Immature natural killer cell (primary cell): Measurements from ENCODE around the gene GRB10. TPM values are rescaled to one million over a fixed set of nuclear protein-coding genes. Genes with fewer than 3 reads are reported as not detected.
"Not testable (repeated sequence)": the region's sequence is repeated elsewhere in the genome, so short reads cannot be mapped to it uniquely, and the experiment has no call there.

Experiments
- DNase-seq, 3 donors: peaks; one replicate each; pipeline ENCODE4 v3.0.0; 2022; ENCODE audit warnings: mixed read lengths in 1 of 3
- H3K27ac Mint-ChIP-seq, 6 donors: one replicate each; pipeline ENCODE4 v1.8.0; 2020; ENCODE audit warnings: mixed read lengths in 6 of 6, mild to moderate bottlenecking in 5 of 6, inconsistent platforms in 4 of 6, moderate library complexity in 3 of 6
- H3K27me3 Mint-ChIP-seq, 3 donors: one replicate each; pipeline ENCODE4 v1.8.0; 2020 to 2021; ENCODE audit warnings: low read depth in 3 of 3, mild to moderate bottlenecking in 3 of 3, mixed read lengths in 3 of 3, moderate library complexity in 3 of 3, inconsistent platforms in 1 of 3
- H3K36me3 Mint-ChIP-seq, 3 donors: one replicate each; pipeline ENCODE4 v1.8.0; 2020; ENCODE audit warnings: mixed read lengths in 3 of 3, inconsistent platforms in 2 of 3, mild to moderate bottlenecking in 2 of 3
- H3K4me1 Mint-ChIP-seq, 2 donors: one replicate each; pipeline ENCODE4 v1.8.0; 2020; ENCODE audit warnings: inconsistent platforms in 2 of 2, mild to moderate bottlenecking in 2 of 2, mixed read lengths in 2 of 2, moderate library complexity in 1 of 2
- H3K4me3 Mint-ChIP-seq, 5 donors: one replicate each; pipeline ENCODE4 v1.8.0; 2020; ENCODE audit warnings: mild to moderate bottlenecking in 5 of 5, mixed read lengths in 5 of 5, inconsistent platforms in 3 of 5, moderate library complexity in 3 of 5
- H3K9me3 Mint-ChIP-seq, 6 donors: one replicate each; pipeline ENCODE4 v1.8.0; 2020; ENCODE audit warnings: mild to moderate bottlenecking in 6 of 6, mixed read lengths in 6 of 6, inconsistent platforms in 4 of 6, moderate library complexity in 3 of 6
- polyA plus RNA-seq, 3 donors: library from polyadenylated mRNA; unstranded; fragments of 300-500 nt; fragmentation: Illumina TruSeq; gene quantifications; one replicate each; pipeline ENCODE4 v1.2.3, GENCODE V29; 2021

The GRB10 gene
- polyA plus RNA-seq, 3 donors from 2014 or later, result not detected

DNA sequence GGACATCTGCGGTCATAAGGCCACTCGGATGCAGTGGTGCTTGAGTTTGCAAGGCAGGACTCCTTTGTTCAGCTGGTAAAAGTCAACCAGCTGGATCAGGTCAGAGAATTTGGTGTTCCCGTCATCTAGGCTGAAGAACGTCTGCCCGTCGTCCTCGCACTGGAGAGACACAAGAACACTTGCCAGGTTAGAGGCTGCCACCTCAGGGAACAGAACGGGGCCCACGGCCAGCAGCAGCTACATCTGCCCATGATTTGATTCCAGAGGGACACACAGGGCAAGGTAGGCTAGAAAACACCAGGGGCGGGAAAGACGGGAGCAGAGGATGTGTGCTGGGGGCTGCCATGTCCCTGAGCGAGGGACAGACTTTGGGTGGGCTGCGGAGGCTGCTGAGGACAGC is 189.8 kb downstream of the GRB10 start:
- no peak overlapping the region for H3K4me3 Mint-ChIP-seq

DNA sequence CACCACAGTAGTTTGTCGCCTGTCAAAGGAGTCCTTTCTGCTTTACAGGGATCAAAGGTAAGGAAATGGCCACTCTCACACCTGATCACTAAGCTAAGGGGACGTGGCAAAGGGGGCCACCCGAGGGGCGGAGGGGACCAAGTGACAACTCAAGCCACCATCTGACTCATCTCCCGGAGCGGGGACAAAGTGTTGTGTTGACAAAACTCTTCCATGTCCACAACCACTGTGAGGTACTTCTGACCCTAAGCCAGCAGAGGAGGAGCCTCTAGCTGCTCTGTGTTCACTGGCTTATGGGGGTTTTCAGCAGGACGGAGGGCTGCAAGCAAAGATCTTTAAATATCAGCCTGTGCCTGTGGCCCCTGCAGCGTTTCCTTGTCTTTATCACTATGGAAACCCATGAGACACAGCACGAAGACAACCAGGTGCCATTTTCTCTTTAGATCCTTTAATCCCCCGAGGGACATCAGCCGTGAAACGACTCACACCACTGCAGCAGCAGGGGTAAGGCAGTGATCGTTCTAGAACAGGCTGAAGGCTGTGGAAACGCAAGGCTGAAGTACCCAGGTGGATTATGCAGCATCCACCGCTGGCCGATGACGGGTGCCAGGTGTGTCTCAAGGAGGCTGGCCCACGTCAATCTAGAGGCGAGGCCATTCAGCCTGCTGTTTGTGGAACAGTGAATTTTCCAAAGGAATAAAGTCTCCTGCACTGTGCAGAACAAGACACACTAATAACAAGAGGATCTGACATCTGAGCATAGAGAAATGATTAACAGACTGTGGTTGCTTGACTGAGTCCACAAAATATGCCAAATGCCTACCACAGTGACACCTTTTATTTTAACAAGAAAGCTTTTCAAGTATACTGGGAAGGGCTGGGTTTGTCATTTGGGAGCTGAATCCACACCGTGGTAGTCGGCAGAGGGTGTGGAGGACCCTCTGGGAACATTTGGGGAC is 190.9 kb downstream of the GRB10 start:
- DNase-seq, result no peak
- peaks cover 5 to 16% (median 7%) of the 10 kb centered on the region in 3 donors for H3K27me3 Mint-ChIP-seq
- H3K27ac Mint-ChIP-seq, result no peak overlapping the region
- no peak overlapping the region for H3K4me3 Mint-ChIP-seq
- no peaks in the 10 kb centered on the region for H3K36me3 Mint-ChIP-seq
- no peaks in the 10 kb centered on the region for H3K9me3 Mint-ChIP-seq
- no peaks in the 10 kb centered on the region for H3K4me1 Mint-ChIP-seq

More for the DNA sequence above, 189.8 kb downstream of the GRB10 start:
- Mint-ChIP-seq H3K9me3 (no peaks in the 10 kb centered on the region), H3K27ac (no peak overlapping the region), H3K36me3 (no peaks in the 10 kb centered on the region), H3K4me1 (no peaks in the 10 kb centered on the region), H3K27me3 (peaks cover 4 to 16% (median 5%) of the 10 kb centered on the region in 3 donors)
- no peak for DNase-seq

DNA sequence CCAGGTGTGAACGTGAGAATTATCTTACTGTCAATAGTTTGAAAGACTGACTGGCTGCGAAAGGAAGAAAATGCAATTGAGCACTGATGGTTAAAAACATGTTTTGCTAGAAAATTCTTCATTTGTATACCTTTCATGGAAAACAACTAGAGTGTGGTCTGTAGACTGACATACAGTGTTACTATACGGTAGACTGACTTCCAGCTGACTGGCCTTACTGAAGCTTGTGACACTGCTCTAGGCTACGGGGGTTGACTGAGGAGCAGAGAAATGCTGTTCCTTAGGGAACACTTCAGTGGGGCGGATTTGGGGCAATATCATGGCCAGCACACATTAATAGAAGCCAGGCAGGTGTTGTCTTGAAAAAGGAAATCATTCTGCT is 191.6 kb downstream of the GRB10 start:
- Mint-ChIP-seq H3K4me1 (no peaks in the 10 kb centered on the region), H3K4me3 (no peak overlapping the region), H3K9me3 (no peaks in the 10 kb centered on the region), H3K36me3 (no peaks in the 10 kb centered on the region), H3K27ac (no peak overlapping the region), H3K27me3 (peaks cover 5 to 16% (median 9%) of the 10 kb centered on the region in 3 donors)
- no peak for DNase-seq

DNA sequence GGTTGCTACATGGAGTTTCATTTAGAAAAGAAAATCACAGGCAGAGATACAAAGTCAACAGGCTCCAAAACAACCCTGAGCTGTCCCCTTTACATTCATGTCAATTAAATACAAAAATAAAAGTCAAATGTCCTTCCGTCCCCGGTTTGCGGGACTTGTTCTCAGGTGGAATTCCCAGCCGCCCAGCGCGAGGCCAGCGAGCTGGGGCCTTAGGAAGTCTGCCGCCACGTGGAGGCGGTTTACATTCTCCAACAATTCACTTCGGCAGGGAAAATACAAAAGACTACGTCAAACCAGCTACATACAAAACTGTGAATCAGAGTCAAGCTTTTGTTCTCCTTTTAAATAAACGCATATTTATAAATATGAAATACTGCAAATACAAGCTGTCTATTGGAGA is 192.2 kb downstream of the GRB10 start:
- Mint-ChIP-seq H3K27ac (no peak overlapping the region), H3K36me3 (no peaks in the 10 kb centered on the region), H3K4me1 (no peaks in the 10 kb centered on the region), H3K27me3 (peaks cover 5 to 13% (median 9%) of the 10 kb centered on the region in 3 donors), H3K9me3 (no peaks in the 10 kb centered on the region), H3K4me3 (no peak overlapping the region)
- DNase-seq, result no peak

DNA sequence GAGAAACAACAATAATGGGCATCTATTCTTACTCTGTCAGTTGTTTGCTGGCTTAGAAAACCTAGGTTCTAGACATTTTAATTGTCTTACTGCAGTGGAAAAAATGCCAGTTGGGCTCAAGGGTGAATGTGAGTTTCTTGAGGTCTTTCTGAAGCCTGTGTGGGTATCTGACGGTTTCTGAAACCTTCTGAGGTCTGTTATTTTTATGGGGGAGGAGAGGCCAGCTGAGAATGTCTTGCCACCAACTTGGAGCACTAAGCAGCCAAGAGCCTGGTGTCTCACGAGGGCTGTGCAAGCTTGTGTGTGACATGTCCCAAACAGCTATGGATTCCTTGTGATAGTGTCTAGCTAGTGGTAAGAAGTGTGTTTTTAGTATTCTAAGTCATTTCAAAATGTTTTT is 193.3 kb downstream of the GRB10 start:
- Mint-ChIP-seq H3K4me3 (no peak overlapping the region), H3K9me3 (no peaks in the 10 kb centered on the region)

DNA sequence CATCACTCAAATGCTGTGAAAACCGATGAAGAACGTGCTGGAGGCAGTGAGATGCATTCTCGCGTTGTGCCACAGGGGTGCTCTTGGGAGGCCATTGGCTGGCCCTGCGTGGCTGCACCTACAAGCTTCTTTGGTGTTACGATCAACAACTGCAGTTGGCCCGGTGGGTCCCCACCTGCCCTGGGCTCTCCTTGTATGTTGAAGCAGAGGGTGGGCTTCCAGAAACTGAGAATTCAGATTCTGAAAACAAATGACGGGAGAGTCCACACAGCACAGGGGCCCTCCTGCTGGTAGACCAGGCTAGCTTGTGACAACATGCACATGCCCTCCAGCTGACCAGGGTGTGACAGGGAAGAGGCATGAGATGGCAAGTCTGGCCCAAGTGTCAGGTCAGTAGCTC is 193.8 kb downstream of the GRB10 start:
- Mint-ChIP-seq H3K9me3 (peaks cover 0 to 2% (median under 1%) of the 10 kb centered on the region in 6 donors), H3K27ac (no peak overlapping the region), H3K27me3 (peaks cover 5 to 9% (median 8%) of the 10 kb centered on the region in 3 donors)

More for the DNA sequence above, 193.3 kb downstream of the GRB10 start:
- H3K27me3 Mint-ChIP-seq, result peaks cover 5 to 9% (median 8%) of the 10 kb centered on the region in 3 donors
- no peak overlapping the region for H3K27ac Mint-ChIP-seq
- no peaks in the 10 kb centered on the region for H3K4me1 Mint-ChIP-seq
- no peaks in the 10 kb centered on the region for H3K36me3 Mint-ChIP-seq
- DNase-seq, result no peak

DNA sequence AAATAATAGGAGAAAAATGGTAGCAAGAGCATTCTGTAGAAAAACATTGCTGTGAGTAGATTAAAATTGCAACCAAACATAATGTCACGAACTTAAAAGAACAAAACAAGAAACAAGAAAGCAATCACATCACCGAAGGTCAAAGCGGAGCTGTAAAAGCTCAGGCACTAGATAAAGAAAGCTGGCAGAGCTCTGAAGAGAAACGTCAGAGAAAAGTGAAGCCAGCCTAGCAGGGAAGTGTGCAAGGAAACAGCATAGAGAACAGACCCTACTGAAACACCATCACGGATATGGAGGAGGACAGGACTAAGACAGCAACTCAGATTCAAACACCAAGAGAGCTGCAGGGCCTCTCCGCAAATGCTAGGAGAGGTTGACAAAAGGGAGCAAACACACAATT is 195.0 kb downstream of the GRB10 start:
- no peak overlapping the region for H3K27ac Mint-ChIP-seq
- peaks cover 0 to 4% (median 0%) of the 10 kb centered on the region in 3 donors for H3K36me3 Mint-ChIP-seq
- H3K4me3 Mint-ChIP-seq, result no peak overlapping the region
- no peak for DNase-seq
- peaks cover 5 to 9% (median 9%) of the 10 kb centered on the region in 3 donors for H3K27me3 Mint-ChIP-seq
- no peaks in the 10 kb centered on the region for H3K4me1 Mint-ChIP-seq
- H3K9me3 Mint-ChIP-seq, result peaks cover 6 to 14% (median 11%) of the 10 kb centered on the region in 6 donors

More for the DNA sequence above, 193.8 kb downstream of the GRB10 start:
- Mint-ChIP-seq H3K4me3 (no peak overlapping the region), H3K36me3 (peaks cover 0 to 2% (median 0%) of the 10 kb centered on the region in 3 donors), H3K4me1 (no peaks in the 10 kb centered on the region)
- DNase-seq, result no peak

DNA sequence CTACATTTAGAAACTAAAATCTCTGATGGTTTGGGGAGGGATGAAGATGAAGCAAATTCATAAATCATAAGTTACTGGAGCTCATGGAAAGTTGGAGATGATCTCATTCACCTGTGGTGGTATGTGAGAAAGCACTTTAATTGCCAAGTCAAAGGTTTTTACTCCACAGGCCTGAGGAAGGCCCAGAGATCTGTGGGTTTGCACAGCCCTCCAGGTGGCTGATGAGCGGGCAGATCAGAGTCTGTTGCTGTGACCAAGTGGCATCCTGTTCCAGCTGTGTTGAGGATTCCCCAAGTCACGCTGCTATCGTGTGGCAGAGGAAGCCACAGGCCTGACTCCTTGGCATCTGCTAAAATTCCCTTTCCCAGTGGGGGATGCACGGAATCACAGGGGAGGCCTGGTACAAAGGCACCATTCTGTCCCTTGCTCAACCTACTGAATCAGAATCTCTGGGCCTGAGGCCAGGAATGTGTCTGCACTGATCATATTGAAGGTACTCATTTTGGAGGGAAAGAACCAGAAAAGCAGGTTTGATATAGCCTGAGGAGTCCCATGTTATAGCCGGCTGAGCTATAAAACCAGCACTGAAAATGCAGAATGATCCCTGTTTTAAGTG is 197.8 kb downstream of the GRB10 start:
- H3K36me3 Mint-ChIP-seq, result peaks cover 0 to 4% (median 0%) of the 10 kb centered on the region in 3 donors
- no peak for DNase-seq
- H3K27me3 Mint-ChIP-seq, result peaks cover 4 to 7% (median 5%) of the 10 kb centered on the region in 3 donors
- peaks cover 6 to 19% (median 14%) of the 10 kb centered on the region in 6 donors for H3K9me3 Mint-ChIP-seq
- no peak overlapping the region for H3K27ac Mint-ChIP-seq
- H3K4me3 Mint-ChIP-seq, result no peak overlapping the region
- no peaks in the 10 kb centered on the region for H3K4me1 Mint-ChIP-seq

DNA sequence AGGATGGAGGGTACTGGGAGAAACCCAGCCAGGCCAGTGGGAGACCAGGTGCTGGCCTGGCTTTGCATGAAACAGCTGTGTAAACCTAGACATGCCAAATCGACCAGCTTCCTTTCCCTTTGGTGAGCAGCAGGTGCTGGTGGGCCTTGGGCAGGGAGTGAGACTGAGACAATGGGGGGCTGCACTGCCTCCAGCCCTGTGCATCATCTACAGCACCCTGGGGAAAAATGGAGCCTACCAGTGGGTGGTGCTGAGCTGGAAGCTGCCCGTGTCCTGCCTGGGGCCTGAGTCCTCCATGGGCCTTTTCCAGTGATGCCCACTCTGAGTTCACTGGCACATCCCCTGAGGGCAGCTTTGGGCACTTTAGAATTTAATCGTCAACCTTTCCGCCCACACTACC is 198.3 kb downstream of the GRB10 start:
- Mint-ChIP-seq H3K4me3 (no peak overlapping the region), H3K9me3 (peaks cover 6 to 19% (median 14%) of the 10 kb centered on the region in 6 donors), H3K4me1 (no peaks in the 10 kb centered on the region), H3K36me3 (peaks cover 0 to 4% (median 0%) of the 10 kb centered on the region in 3 donors), H3K27me3 (peaks cover 3 to 7% (median 4%) of the 10 kb centered on the region in 3 donors), H3K27ac (no peak overlapping the region)
- no peak for DNase-seq

DNA sequence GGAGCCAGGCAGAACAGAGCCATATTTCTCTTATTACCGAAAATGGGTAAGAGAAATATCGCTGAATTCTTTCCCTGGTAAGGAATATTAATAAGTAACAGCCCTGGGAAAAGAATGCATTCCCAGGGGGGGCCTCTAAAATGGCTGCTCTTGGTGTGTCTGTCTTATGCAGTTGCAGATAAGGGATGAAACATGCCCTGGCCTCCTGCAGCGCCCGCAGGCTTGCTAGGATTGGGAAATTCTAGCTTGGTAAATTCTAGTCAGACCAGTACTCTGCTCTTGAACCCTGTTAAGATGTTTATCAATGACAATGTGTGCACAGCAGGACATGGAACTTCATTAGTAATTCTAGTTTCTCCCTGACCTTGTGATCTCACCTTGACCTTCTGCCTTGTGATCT is 199.4 kb downstream of the GRB10 start:
- H3K9me3 Mint-ChIP-seq, result peaks cover 6 to 19% (median 14%) of the 10 kb centered on the region in 6 donors
- not testable (repeated sequence) for H3K27me3 Mint-ChIP-seq, H3K36me3 Mint-ChIP-seq, H3K4me1 Mint-ChIP-seq, DNase-seq, H3K27ac Mint-ChIP-seq, H3K4me3 Mint-ChIP-seq

DNA sequence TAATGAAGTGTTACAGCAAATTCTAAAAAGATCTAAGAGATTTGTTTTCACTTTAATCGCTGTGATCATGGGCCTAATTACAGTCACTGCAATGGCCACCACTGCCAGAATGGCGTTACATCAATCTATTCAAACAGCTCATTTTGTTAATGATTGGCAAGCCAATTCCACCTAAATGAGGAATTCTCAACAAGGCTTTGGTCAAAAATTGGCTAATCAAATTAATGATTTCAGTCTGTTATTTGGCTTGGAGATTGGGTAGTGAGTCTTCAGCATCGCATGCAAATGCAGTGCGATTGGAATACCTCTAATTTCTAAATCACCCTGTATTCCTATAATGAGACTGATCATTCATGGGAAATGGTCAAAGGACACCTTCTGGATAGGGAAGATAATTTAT is 200.4 kb downstream of the GRB10 start:
- peaks cover 6 to 25% (median 15%) of the 10 kb centered on the region in 6 donors for H3K9me3 Mint-ChIP-seq
- H3K4me3 Mint-ChIP-seq, result not testable (repeated sequence)

DNA sequence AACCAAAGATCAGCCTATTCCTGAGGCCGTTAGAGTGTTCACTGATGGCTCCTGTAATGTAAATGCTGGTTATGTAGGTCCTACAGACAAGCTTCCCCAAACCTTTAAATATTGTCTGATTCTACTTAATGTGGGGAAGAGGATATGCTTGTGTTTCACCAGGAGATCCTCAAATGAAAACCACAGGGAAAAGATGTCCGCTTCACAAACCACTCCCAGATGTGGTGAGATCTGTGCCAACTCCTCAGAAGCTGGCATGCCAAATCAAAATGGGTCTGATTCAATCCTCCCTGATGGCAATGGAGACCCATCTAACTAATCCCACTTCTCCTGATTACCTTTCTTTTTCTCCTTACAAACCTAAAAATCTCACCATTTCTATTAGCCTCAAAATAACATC is 202.0 kb downstream of the GRB10 start:
- not testable (repeated sequence) for H3K4me1 Mint-ChIP-seq, DNase-seq, H3K27ac Mint-ChIP-seq, H3K36me3 Mint-ChIP-seq, H3K4me3 Mint-ChIP-seq, H3K27me3 Mint-ChIP-seq
- H3K9me3 Mint-ChIP-seq, result peaks cover 6 to 25% (median 15%) of the 10 kb centered on the region in 6 donors

More for the DNA sequence above, 200.4 kb downstream of the GRB10 start:
- H3K4me1 Mint-ChIP-seq, DNase-seq, H3K27ac Mint-ChIP-seq, H3K27me3 Mint-ChIP-seq, H3K36me3 Mint-ChIP-seq: not testable (repeated sequence)

DNA sequence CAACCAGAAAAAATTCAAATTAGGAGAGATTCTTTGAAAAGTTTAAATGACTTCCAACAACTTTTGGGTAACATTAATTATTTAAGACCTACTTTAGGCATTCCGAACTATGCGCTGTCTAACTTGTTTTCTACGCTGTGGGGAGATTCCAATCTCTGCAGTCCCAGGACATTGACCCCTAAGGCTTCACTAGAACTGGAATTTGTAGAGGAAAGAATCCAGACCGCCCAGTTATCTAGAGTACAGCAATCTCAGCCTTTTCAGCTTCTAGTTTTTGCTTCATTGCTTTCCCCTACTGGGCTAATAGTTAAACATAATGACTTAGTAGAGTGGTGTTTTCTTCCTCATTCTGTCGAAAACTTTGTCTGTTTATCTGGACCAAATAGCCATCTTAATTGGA is 202.6 kb downstream of the GRB10 start:
- Mint-ChIP-seq H3K27ac (no peak overlapping the region), H3K27me3 (peaks cover 2 to 9% (median 4%) of the 10 kb centered on the region in 3 donors), H3K4me3 (no peak overlapping the region), H3K4me1 (no peaks in the 10 kb centered on the region), H3K9me3 (peaks cover 6 to 25% (median 15%) of the 10 kb centered on the region in 6 donors), H3K36me3 (peaks cover 0 to 4% (median 0%) of the 10 kb centered on the region in 3 donors)
- DNase-seq, result no peak

DNA sequence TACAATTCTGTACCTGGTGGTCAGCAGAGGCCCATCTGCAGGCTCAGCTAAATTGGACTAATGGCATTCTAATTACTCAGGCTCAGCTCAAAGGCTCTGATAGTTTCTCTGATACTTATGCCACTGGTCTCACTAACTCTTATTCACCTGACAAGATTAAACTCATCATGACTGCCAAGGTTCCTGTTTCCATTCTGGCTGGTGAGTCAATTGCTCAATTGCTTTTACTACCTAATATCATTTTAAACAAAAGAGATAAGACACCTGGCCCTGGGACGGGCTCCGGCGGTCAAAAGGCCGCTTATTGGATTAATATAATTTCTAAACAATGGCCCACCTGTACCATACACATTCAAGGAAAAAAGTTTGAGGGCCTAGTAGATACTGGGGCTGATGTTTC is 204.6 kb downstream of the GRB10 start:
- H3K9me3 Mint-ChIP-seq, result peaks cover 0 to 16% (median 7%) of the 10 kb centered on the region in 6 donors
- DNase-seq, H3K27me3 Mint-ChIP-seq, H3K36me3 Mint-ChIP-seq, H3K4me3 Mint-ChIP-seq, H3K4me1 Mint-ChIP-seq, H3K27ac Mint-ChIP-seq: not testable (repeated sequence)
